Stimulated activated CD4-positive, alpha-beta T cell treated with anti-CD3 and anti-CD28 coated beads, Interleukin-1b, Interleukin-23, amount 100 ng/mL, for 24 hours (primary cell): ENCODE data around the gene CROT.

Experiments
- DNase-seq, 4 experiments: peaks; one replicate each; pipeline ENCODE4 v3.0.0-alpha.2; 2020; ENCODE audit warnings: low read depth in 4 of 4, low spot score in 1 of 4

The CROT gene

GRCh38 chr7:87339373-87339897 is 6.0 kb upstream of the CROT start:
- no peak for DNase-seq

GRCh38 chr7:87341441-87341840 is 4.0 kb upstream of the CROT start:
- DNase-seq = no peak

- no peak for DNase-seq
Observed at GRCh38 chr7:87342231-87342630, 3.2 kb upstream of the CROT start.

GRCh38 chr7:87344446-87344845 is 1.0 kb upstream of the CROT start:
- no peak for DNase-seq

GRCh38 chr7:87345962-87346371 is 503 bp downstream of the CROT start:
- no peak for DNase-seq

GRCh38 chr7:87347207-87347606 is 1.7 kb downstream of the CROT start:
- DNase-seq = no peak

GRCh38 chr7:87347664-87348063 is 2.2 kb downstream of the CROT start:
- no peak for DNase-seq

- no peak for DNase-seq
Observed at GRCh38 chr7:87354749-87355148, 9.3 kb downstream of the CROT start.

GRCh38 chr7:87356448-87356847 is 11.0 kb downstream of the CROT start:
- DNase-seq = no peak

GRCh38 chr7:87359366-87359765 is 13.9 kb downstream of the CROT start:
- no peak for DNase-seq

- no peak for DNase-seq
Observed at GRCh38 chr7:87361320-87361719, 15.9 kb downstream of the CROT start.

- no peak for DNase-seq
Observed at GRCh38 chr7:87363342-87363741, 17.9 kb downstream of the CROT start.

GRCh38 chr7:87364246-87364645 is 18.8 kb downstream of the CROT start:
- DNase-seq = no peak

GRCh38 chr7:87369216-87369615 is 23.8 kb downstream of the CROT start:
- no peak for DNase-seq

- no peak for DNase-seq
Observed at GRCh38 chr7:87370660-87371180, 25.3 kb downstream of the CROT start.

GRCh38 chr7:87375662-87376435 is 30.4 kb downstream of the CROT start:
- no peak for DNase-seq

- no peak for DNase-seq
Observed at GRCh38 chr7:87380905-87381304, 35.4 kb downstream of the CROT start.

GRCh38 chr7:87391020-87391701 is 45.7 kb downstream of the CROT start:
- DNase-seq = no peak

GRCh38 chr7:87395442-87396020 is 50.1 kb downstream of the CROT start:
- DNase-seq = no peak

GRCh38 chr7:87398446-87398845 is 53.0 kb downstream of the CROT start:
- DNase-seq = no peak

- DNase-seq = no peak
Observed at GRCh38 chr7:87404674-87405073, 59.2 kb downstream of the CROT start.

- DNase-seq = no peak
Observed at GRCh38 chr7:87411186-87411585, 65.7 kb downstream of the CROT start.
